T47D (cell line): ENCODE data around the gene DIAPH2.

Source experiments
- DNase-seq, 2 experiments: peaks; one replicate each; pipeline versions ENCODE4 v3.0.0 to v3.0.0-alpha.2; 2011 to 2012; ENCODE audit warnings: low read depth in 1 of 2, low spot score in 1 of 2
- JUND ChIP-seq: IDR thresholded peaks from 2 replicates; pipeline ENCODE4 v1.6.1; 2012; ENCODE audit warnings: low read depth
- in situ Hi-C: cut with HindIII; loops from 2 replicates; pipeline ENCODE4 v1.10.0; 2016; ENCODE audit warnings: low sequenced_read_pairs, low pct_unique_long_range_greater_than_20kb

The DIAPH2 gene

DNA sequence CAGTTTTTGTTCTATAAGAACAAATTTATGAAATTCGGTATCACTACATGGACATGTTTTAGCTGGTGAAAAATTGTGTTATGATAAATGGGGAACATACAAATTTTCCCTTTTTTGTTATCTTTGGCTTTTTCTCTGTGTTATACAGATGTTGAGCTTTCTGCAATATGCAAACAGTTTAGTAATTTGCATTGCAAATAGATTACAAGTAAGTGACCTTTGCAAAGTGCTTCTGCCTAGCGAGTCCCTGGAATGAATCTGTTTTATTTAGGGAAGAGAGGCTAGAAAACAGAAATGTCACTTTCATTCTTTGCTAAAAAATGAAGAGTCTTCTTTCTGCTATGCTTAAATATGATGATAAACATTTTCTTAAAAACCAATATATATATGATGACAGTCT lies 660.1 kb downstream of the DIAPH2 start:
- TF ChIP-seq JUND = no peak
- in situ Hi-C loops = no loop called here
- DNase-seq = no peak

DNA sequence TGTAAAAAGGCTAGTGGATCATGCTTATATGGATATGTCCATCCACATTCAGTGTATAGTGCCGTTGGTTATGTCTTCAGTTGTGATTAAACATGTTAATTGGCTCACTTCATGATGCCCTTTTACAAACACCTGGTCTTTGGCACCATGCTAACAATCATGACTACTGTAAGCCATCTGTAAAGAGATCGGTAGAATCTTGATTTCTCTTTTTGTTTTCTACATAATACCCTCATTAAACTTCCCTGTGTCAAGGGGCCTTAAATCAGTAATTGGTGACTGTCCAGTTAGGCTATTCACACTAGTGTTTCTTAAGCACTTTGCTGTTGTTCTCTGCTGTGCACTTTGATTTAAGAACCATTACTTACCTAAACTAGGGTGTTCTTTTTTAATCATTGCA lies 674.3 kb downstream of the DIAPH2 start:
- in situ Hi-C loops = no loop called here
- TF ChIP-seq JUND = no peak
- DNase-seq = no peak

DNA sequence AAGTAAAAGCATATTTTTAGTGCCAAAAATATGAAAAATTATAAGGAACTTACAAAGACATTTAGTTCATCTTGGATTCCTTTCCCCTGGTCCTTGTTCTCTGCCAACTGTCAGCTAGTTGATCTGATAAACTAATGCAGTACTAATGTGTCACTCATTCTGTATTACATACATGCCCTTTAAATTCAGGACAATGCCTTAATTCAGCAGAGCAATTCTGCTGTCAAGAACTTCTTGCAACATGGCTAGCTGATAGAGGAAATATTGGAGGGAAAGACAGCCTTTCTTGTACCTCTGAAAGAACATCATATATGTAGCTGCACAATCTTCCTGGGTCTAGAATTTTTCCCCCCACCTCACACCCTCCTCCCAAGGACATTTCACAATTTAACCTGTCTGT lies 679.2 kb downstream of the DIAPH2 start:
- no peak for TF ChIP-seq JUND
- in situ Hi-C loops = no loop called here
- no peak for DNase-seq

DNA sequence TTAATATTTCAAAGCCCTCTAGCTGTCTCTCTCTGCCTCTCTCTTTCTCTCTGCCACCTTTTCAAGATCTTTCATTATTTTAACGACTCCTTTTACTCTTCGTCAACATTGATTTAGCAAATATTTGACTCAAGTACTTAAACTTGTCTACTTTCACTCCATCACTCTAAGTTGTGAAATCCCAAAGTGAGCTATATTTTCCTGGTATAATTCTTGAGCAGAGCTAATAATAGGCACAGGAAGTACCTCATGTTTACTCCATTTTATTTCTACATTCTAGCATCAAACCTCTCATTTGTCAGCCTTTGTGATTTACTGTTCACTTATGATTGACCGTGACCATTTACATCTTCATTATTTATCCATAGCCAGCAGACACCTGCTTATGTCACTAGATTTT lies 681.6 kb downstream of the DIAPH2 start:
- no peak for DNase-seq
- TF ChIP-seq JUND = no peak
- in situ Hi-C loops = no loop called here

DNA sequence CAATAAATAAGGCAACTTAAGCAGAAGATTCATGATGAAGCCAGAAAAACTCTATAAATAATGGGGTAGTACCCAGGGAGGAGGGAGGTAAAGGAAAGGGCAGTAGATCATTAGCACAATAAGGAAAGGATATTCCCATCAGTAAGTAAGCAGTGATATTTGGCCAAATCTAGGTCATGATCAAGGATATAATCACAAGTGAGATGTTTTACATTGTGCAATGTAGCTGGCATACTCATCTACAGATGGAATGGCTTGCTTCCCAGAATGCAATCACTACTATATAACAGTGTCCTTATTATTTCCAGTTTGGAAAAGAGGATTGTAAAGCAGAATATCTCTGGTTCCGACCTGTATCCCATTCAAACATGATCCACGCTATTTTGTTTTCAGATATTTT lies 682.5 kb downstream of the DIAPH2 start:
- DNase-seq = no peak
- TF ChIP-seq JUND = no peak
- in situ Hi-C loops = no loop called here

DNA sequence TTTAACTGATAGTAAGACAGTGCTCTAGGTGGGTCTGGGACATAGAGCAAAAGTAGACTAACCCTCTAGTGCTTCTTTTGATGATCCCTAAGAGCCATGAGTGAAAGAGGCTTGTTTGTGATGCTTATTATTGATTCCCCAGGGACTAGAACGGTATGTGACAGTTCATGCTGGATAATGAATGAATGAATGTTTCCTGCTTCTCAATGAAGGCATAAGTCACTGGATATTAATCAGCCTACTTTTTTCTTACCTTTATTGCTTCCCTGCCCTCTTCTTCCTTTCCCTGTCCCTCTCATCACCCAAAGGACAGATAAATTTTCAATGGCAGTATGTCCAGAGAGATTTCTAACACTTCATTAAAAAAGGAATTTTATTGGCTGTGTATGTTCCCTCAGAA lies 685.3 kb downstream of the DIAPH2 start:
- DNase-seq = no peak
- no peak for TF ChIP-seq JUND
- in situ Hi-C loops = no loop called here

DNA sequence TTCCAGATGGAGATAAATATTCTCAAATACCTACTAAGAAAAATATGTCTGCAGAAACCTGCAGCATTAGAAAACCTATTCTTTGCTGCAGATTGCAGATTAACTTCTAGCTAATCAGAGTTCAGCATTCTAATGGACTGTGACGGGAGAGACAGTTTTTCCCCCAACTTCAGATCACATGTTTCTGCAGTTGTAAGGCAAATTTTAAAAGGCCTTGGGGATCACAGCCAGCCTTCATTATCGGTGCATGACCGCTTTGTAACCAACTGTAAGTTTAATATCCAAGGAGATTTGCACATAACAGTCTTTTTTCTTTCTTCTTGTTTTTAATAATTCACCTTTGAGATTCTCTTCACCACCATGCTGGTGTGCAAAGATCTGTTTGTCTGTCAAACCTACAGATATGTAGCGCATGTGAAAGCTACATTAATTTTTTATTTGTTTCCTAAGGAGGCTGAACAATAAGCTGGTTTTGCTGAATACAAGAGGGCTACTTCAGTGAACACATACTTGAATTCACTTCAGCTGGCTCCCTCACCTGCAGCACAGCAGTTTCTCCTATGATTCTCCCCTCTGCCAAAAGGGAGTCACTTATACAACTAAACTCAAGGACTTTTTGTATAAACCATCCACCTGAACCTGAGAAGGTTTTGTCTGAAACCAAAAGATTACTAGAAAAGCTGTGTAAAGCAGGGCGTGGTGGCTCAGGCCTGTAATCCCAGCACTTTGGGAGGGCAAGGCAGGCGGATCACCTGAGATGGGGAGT lies 687.5 kb downstream of the DIAPH2 start:
- no peak for TF ChIP-seq JUND
- in situ Hi-C loops = no loop called here
- no peak for DNase-seq

DNA sequence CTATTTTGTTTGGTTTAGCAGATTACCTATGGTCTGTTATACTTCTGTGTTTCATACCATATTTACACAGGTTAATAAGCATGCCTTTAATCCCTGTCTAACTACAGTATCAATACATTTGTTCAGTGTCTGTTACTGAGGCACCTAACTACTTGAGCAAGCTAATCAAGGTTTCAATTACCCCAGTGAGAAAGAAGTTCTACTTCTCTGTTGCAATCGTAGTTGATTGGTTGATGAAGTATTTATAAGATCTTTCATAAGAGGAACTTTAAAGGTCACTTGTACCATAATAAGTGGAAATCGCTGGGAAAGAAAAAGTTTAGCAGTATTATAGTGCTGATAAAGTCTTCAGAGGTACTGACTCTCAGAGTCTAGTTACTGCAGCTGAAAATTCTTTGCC lies 689.6 kb downstream of the DIAPH2 start:
- no peak for TF ChIP-seq JUND
- in situ Hi-C loops = no loop called here
- no peak for DNase-seq

DNA sequence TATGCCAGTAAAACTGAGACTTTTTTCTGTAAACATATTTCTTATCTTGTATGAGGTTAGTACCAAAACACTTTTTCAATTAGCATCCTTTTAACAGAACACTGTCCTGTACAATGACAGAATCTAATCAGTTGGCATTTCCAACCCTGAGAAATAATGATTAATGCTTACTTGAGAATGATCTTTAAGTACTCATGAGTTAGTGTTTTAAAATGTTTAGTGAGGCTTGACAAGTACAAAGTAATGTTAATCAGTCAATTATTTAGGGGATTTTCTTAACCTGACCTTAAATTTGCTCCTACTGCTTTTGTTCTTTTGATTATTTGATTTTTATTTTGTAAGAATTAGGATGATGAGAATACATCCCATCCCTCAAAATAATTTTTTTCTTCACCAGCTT lies 695.6 kb downstream of the DIAPH2 start:
- TF ChIP-seq JUND = no peak
- no peak for DNase-seq
- in situ Hi-C loops = no loop called here

DNA sequence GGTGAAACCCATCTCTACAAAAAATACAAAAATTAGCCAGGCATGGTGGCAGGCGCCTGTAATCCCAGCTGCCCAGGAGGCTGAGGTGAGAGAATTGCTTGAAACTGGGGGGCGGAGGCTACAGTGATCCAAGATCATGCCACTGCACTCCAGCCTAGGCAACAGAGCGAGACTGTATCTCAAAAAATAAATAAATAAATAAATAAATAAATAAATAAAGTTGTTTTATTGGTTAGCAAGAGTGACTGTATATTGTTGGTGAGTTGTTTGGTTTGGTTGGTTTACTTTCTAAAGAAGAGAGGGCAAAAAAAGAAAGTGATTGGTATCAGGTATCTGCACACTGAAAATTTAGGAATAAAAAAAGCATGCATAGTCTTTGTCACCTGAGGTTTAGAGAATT lies 700.0 kb downstream of the DIAPH2 start:
- no peak for DNase-seq
- in situ Hi-C loops = no loop called here

DNA sequence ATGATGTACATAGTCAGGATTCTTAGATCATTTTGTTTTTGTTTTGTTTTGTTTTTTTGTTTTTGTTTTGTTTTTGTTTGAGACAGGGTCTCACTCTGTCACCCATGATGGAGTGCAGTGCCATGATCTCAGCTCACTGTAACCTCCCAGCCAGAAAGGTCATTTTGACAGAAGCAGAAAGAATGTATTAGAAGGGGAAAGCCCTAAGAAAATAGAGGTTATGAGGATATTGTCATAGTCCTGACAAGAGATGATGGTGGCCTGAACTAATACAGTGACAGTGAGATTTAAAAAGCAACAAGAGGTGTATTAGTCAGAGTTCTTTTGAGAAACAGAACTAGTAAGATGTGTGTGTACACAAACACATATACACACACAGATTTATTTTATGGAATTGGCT lies 702.4 kb downstream of the DIAPH2 start:
- TF ChIP-seq JUND = no peak
- DNase-seq = no peak
- in situ Hi-C loops = no loop called here

More for the DNA sequence above, 700.0 kb downstream of the DIAPH2 start:
- no peak for TF ChIP-seq JUND

DNA sequence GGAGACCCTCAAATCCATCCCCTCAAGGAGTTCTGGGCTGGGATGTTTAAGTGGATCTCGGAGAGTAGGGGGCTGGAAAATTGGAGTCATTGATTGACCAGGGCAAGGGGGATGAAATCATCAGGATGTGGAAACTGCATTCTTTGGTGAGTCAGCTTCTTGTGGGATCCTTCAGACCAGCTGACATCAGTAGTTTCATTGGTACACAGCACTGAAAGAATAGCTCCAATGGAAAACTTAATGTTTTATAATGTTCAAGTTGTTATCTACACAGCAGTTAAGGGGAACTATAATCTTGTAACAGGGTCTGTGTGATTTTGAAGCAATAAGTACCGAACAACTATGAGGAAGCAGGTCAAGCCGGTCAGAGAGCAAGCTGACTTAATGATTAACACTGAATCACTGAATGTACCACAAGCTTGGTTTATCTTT lies 705.1 kb downstream of the DIAPH2 start:
- DNase-seq = no peak
- TF ChIP-seq JUND = no peak
- in situ Hi-C loops = no loop called here

DNA sequence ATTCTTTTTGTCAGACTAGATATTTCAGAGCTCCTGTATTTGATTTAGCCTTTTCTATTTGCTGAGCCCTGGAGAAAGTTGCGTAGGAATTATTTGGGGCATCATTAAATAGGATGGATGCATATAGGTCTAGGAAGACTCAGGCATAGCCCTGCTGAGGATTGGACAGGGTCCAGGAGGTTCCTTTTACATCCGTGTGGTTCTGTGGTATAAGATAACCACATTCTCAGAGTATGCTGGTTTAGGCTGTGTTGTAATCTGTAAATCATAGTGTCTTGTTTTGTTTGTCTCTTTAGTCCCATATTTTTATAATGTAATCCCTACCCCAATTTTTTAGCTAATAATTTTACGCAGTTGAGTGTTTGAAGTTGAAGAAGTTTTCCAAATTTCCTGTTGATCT lies 712.7 kb downstream of the DIAPH2 start:
- in situ Hi-C loops = no loop called here
- TF ChIP-seq JUND = no peak
- DNase-seq = no peak

DNA sequence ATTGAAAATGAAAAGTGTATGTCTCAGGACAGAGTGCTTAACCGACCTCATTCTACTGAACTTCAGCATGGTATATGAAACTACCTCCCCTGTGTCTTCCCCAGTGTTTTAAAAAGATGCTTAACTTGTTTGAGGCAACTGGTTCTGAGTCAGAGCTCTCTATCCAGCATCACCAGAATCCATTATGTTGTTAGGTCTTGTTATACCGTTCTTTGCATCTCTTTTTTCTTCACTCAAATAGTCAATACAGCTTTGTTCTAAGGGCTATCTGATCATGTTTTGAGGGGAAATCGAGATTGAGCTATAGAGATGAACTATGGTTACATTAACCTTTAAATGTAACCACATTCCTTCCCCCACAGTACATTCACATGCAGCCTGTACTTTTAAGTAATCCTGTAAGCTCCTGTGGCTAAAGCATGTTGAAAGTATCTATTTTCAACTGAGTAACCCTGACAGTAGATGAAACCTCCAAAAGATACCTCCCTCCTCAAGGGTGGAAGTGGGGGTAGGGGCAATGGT lies 713.4 kb downstream of the DIAPH2 start:
- no peak for DNase-seq
- TF ChIP-seq JUND = no peak
- in situ Hi-C loops = no loop called here
